Tibial nerve (tissue), 4 donors: ENCODE results near the gene BRCC3. TPM values are rescaled to one million over a fixed set of nuclear protein-coding genes. Genes with fewer than 3 reads are reported as not detected.
A peak's percentile ranks its signal among the peaks of the same experiment; 100 is the strongest.

Source experiments
- DNase-seq, 2 donors: peaks; one replicate each; pipeline ENCODE4 v3.0.0-alpha.2; 2019; ENCODE audit warnings: low spot score in 2 of 2
- H3K27ac ChIP-seq, 4 donors: fragments of 200-600 bp; sonication (generic) in 3 of 4; one replicate each; pipeline ENCODE4 v1.5.1; 2017 to 2019; ENCODE audit warnings: mild to moderate bottlenecking in 1 of 4
- H3K27me3 ChIP-seq, 2 donors: fragments of 200-600 bp; sonication (generic) in 1 of 2; one replicate each; pipeline versions ENCODE4 v1.5.1 to v1.6.0; 2017 to 2019
- H3K36me3 ChIP-seq, 3 donors: fragments of 200-600 bp; sonication (generic); one replicate each; pipeline ENCODE4 v1.5.1; 2018 to 2019
- H3K4me1 ChIP-seq, 4 donors: fragments of 200-600 bp; sonication (generic) in 3 of 4; one replicate each; pipeline ENCODE4 v1.5.1; 2017 to 2019
- H3K4me3 ChIP-seq, 4 donors: fragments of 200-600 bp; sonication (generic) in 3 of 4; one replicate each; pipeline ENCODE4 v1.5.1; 2017 to 2019; ENCODE audit warnings: mild to moderate bottlenecking in 1 of 4, moderate library complexity in 1 of 4
- H3K9me3 ChIP-seq, 4 donors: fragments of 200-600 bp; sonication (generic) in 3 of 4; one replicate each; pipeline ENCODE4 v1.5.1; 2017 to 2019
- CTCF ChIP-seq, 5 experiments: fragments of 200-600 bp in 3 of 5; fragments of 450-650 bp in 2 of 5; sonication (generic) in 3 of 5; IDR thresholded peaks; one replicate each; pipeline ENCODE4 v1.5.1; 2016 to 2019; ENCODE audit warnings: antibody characterized with exemption in 5 of 5, mild to moderate bottlenecking in 3 of 5, moderate library complexity in 2 of 5
- EP300 ChIP-seq, 2 donors: sonication (generic); formaldehyde crosslinking; IDR thresholded peaks; one replicate each; pipeline ENCODE4 v1.6.1; 2017; ENCODE audit warnings: antibody characterized with exemption in 2 of 2, mild to moderate bottlenecking in 1 of 2
- POLR2A ChIP-seq, 2 donors: fragments of 450-650 bp; IDR thresholded peaks; one replicate each; pipeline ENCODE4 v1.6.1; 2017; ENCODE audit warnings: antibody characterized with exemption in 2 of 2, mild to moderate bottlenecking in 2 of 2, moderate library complexity in 2 of 2
- WGBS, 2 donors: methylation state at CpG; one replicate each; pipeline ENCODE4 v1.1.5; 2018; 5-methylcytosine and 5-hydroxymethylcytosine counted together
- total RNA-seq, 4 donors: library from RNA; depleted of rRNA; stranded (reverse); fragments of >200 nt; gene quantifications; one replicate each; pipeline ENCODE4 v1.1.0, GENCODE V29; 2016

The BRCC3 gene
- total RNA-seq, 4 donors from 2014 or later = 6.9 to 17.7 (median 11.5) TPM

GRCh38 chrX:155070038-155070437 is 1.3 kb upstream of the BRCC3 start:
- peaks cover 0 to 30% (median 4%) of the 10 kb centered on the region in 4 donors for H3K4me1 ChIP-seq
- no peaks in the 10 kb centered on the region for H3K27me3 ChIP-seq
- TF ChIP-seq EP300 (IDR thresholded peaks at IDR 0.05) = no peak
- no peak for TF ChIP-seq POLR2A (IDR thresholded peaks at IDR 0.05)
- TF ChIP-seq CTCF (IDR thresholded peaks at IDR 0.05) = no peak
- no peaks in the 10 kb centered on the region for H3K9me3 ChIP-seq
- H3K27ac ChIP-seq = peak overlapping the region in 3 of 4 donors; percentile 83 to 92 (median 90)
- 10 to 53% methylated on average over 12 of the region's 12 CpGs for WGBS, 2 donors
- peak overlapping the region; percentile 48 to 72 (median 54) for H3K4me3 ChIP-seq
- no peak for DNase-seq
- no peaks in the 10 kb centered on the region for H3K36me3 ChIP-seq

GRCh38 chrX:155070663-155070974 is 689 bp upstream of the BRCC3 start:
- TF ChIP-seq POLR2A (IDR thresholded peaks at IDR 0.05) (no peak), EP300 (IDR thresholded peaks at IDR 0.05) (no peak), CTCF (IDR thresholded peaks at IDR 0.05) (no peak)
- Histone ChIP-seq H3K4me3 (peak overlapping the region; percentile 48 to 72 (median 54)), H3K9me3 (no peaks in the 10 kb centered on the region), H3K27ac (peak overlapping the region; percentile 77 to 92 (median 86)), H3K27me3 (no peaks in the 10 kb centered on the region), H3K4me1 (peaks cover 0 to 30% (median 4%) of the 10 kb centered on the region in 4 donors), H3K36me3 (no peaks in the 10 kb centered on the region)
- WGBS, 2 donors = 0 to 48% methylated on average over 16 of the region's 16 CpGs
- DNase-seq = peak in 1 of 2 donors; percentile 6

GRCh38 chrX:155071694-155072280 is 479 bp downstream of the BRCC3 start:
- peak overlapping the region; percentile 71 to 92 (median 84) for H3K27ac ChIP-seq
- H3K27me3 ChIP-seq = no peaks in the 10 kb centered on the region
- no peak for TF ChIP-seq POLR2A (IDR thresholded peaks at IDR 0.05)
- no peak for TF ChIP-seq CTCF (IDR thresholded peaks at IDR 0.05)
- no peak for TF ChIP-seq EP300 (IDR thresholded peaks at IDR 0.05)
- H3K36me3 ChIP-seq = no peaks in the 10 kb centered on the region
- WGBS, 2 donors = 1 to 43% methylated on average over 20 to 25 of the region's 25 CpGs
- no peaks in the 10 kb centered on the region for H3K9me3 ChIP-seq
- H3K4me3 ChIP-seq = peak overlapping the region; percentile 53 to 72 (median 59)
- DNase-seq = peak in 1 of 2 donors; percentile 5
- H3K4me1 ChIP-seq = peaks cover 0 to 30% (median 4%) of the 10 kb centered on the region in 4 donors

GRCh38 chrX:155086202-155086840 is 15.0 kb downstream of the BRCC3 start:
- Histone ChIP-seq H3K36me3 (peaks cover 0 to 14% (median 0%) of the 10 kb centered on the region in 3 donors), H3K4me1 (no peaks in the 10 kb centered on the region), H3K9me3 (no peaks in the 10 kb centered on the region), H3K27me3 (no peaks in the 10 kb centered on the region), H3K4me3 (no peak overlapping the region), H3K27ac (no peak overlapping the region)
- 80 to 81% methylated on average over 24 of the region's 24 CpGs for WGBS, 2 donors
- no peak for TF ChIP-seq EP300 (IDR thresholded peaks at IDR 0.05)
- peak; percentile 23 to 45 (median 31) for TF ChIP-seq CTCF (IDR thresholded peaks at IDR 0.05)
- peak in 1 of 2 donors; percentile 8 for DNase-seq

GRCh38 chrX:155086961-155087735 is 15.8 kb downstream of the BRCC3 start:
- H3K4me3 ChIP-seq = no peak overlapping the region
- H3K4me1 ChIP-seq = no peaks in the 10 kb centered on the region
- H3K27me3 ChIP-seq = no peaks in the 10 kb centered on the region
- H3K9me3 ChIP-seq = no peaks in the 10 kb centered on the region
- TF ChIP-seq POLR2A (IDR thresholded peaks at IDR 0.05) (no peak), CTCF (IDR thresholded peaks at IDR 0.05) (no peak), EP300 (IDR thresholded peaks at IDR 0.05) (no peak)
- H3K27ac ChIP-seq = no peak overlapping the region
- H3K36me3 ChIP-seq = peaks cover 0 to 12% (median 0%) of the 10 kb centered on the region in 3 donors
- WGBS, 2 donors = 90 to 97% methylated on average over 18 to 26 of the region's 26 CpGs
- no peak for DNase-seq
